Measurements from ENCODE around the gene GIGYF2. TPM values are rescaled to one million over a fixed set of nuclear protein-coding genes. Genes with fewer than 3 reads are reported as not detected.

Gene GIGYF2
- total RNA-seq, 1 experiment from 2014 or later: 55.3 TPM

DNA sequence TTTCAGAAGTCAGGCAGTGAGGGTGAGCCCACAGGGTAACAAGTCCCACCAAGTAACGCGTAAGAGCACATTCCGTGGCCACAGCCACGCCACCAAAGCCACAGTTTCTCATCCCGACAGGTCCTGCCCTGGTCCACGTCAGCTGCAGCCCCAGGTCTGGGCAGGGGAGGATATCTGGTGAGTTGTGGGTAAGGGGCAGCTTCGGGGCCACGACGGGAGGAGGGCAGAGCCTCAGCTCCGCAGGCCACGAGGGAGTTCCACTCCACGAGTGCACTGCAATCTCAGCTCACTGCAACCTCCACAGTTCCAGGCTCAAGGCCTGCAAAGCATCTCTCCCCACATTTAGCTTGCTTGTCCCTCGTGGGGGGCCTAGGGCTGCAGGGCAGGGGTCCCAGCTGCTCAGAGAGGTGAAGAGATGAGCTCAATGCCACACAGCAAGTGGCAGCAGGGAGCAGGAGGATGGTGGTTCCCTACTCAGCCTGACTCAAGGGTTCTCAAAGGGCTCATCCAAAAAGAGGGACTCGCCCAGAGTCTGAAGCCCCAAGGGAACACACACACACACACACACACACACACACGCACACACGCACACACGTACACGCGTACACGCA lies 185.5 kb downstream of the GIGYF2 start:
- no CpG with 5 or more reads among the region's 20 CpGs for WGBS (ENCODE audit: extremely low coverage, insufficient read length, low lambda C conversion rate)

More for the DNA sequence above, 185.5 kb downstream of the GIGYF2 start:
- no peaks in the 10 kb centered on the region; a peak in 2 of 7 replicates for H3K36me3 Mint-ChIP-seq (ENCODE audit: insufficient read depth in 1 of 3, low read depth in 3 of 3)
- Histone ChIP-seq H2BK5ac (ENCODE audit: insufficient read length, low read length) (no peak overlapping the region), H4K5ac (ENCODE audit: insufficient read length, low read depth, low read length) (no peak overlapping the region), H3K23ac (ENCODE audit: insufficient read length, low read depth, low read length) (no peak overlapping the region), H3K23me2 (ENCODE audit: insufficient read length, low read depth, low read length, poor library complexity, severe bottlenecking) (no peaks in the 10 kb centered on the region), H3K27me3 (ENCODE audit: insufficient read depth, low read length) (peaks cover 2% of the 10 kb centered on the region; the same call in 1 of the 2 replicates), H3K79me2 (ENCODE audit: insufficient read depth, low read length) (no peaks in the 10 kb centered on the region), H3K18ac (ENCODE audit: insufficient read length, low read depth, low read length) (no peak overlapping the region), H2BK120ac (ENCODE audit: low read depth, low read length, poor library complexity, severe bottlenecking) (no peak overlapping the region), H3K14ac (ENCODE audit: insufficient read depth, low read length) (no peak overlapping the region; the same call in 1 of the 2 replicates), H3K4me1 (ENCODE audit: insufficient read depth, low read length) (no peaks in the 10 kb centered on the region), H2AFZ (ENCODE audit: low read length) (no peak overlapping the region), H2BK15ac (ENCODE audit: low read depth, low read length) (no peak overlapping the region), H2BK12ac (ENCODE audit: insufficient read length, low read depth, low read length) (no peak overlapping the region), H3K4me2 (ENCODE audit: insufficient read depth, insufficient read length, low read length) (no peak overlapping the region), H3K27ac (ENCODE audit: insufficient read length, low read depth, low read length) (no peak overlapping the region), H3T11ph (ENCODE audit: low read length) (no peak overlapping the region), H3K56ac (ENCODE audit: insufficient read length, low read depth, low read length) (no peak overlapping the region), H3K9me3 (ENCODE audit: control insufficient read depth, low read depth, low read length) (no peaks in the 10 kb centered on the region), H4K8ac (replicated peaks; ENCODE audit: insufficient read length, low read depth, low read length) (no peak overlapping the region), H2AK5ac (ENCODE audit: insufficient read length, low read length) (no peak overlapping the region), H3K79me1 (ENCODE audit: insufficient read depth, low read depth, low read length, poor library complexity, severe bottlenecking) (no peaks in the 10 kb centered on the region), H3K9ac (ENCODE audit: extremely low read depth, insufficient read length, low read length) (no peak overlapping the region), H3K4ac (ENCODE audit: low read depth, low read length) (no peak overlapping the region), H4K20me1 (ENCODE audit: control insufficient read depth, insufficient read depth, insufficient read length) (no peaks in the 10 kb centered on the region), H2BK20ac (ENCODE audit: low read depth, low read length, poor library complexity, severe bottlenecking) (no peak overlapping the region), H4K91ac (ENCODE audit: insufficient read length, low read depth, low read length) (no peak overlapping the region)
- no peak overlapping the region; a peak in 1 of 7 replicates for H3K27ac Mint-ChIP-seq
- TF ChIP-seq, protein P1, sequence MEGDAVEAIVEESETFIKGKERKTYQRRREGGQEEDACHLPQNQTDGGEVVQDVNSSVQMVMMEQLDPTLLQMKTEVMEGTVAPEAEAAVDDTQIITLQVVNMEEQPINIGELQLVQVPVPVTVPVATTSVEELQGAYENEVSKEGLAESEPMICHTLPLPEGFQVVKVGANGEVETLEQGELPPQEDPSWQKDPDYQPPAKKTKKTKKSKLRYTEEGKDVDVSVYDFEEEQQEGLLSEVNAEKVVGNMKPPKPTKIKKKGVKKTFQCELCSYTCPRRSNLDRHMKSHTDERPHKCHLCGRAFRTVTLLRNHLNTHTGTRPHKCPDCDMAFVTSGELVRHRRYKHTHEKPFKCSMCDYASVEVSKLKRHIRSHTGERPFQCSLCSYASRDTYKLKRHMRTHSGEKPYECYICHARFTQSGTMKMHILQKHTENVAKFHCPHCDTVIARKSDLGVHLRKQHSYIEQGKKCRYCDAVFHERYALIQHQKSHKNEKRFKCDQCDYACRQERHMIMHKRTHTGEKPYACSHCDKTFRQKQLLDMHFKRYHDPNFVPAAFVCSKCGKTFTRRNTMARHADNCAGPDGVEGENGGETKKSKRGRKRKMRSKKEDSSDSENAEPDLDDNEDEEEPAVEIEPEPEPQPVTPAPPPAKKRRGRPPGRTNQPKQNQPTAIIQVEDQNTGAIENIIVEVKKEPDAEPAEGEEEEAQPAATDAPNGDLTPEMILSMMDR (conservative IDR thresholded peaks at IDR 0.05): no peak
- DNase-seq: no peak
- peaks cover 4 to 5% of the 10 kb centered on the region in 2 experiments for H3K4me1 Mint-ChIP-seq
- peaks cover 18% of the 10 kb centered on the region for H3K27me3 Mint-ChIP-seq (ENCODE audit: low read depth)
- no peak overlapping the region for H3K4me3 Mint-ChIP-seq
- H3K9me3 Mint-ChIP-seq: no peaks in the 10 kb centered on the region

All from H9 (cell line).